Muscle layer of colon (tissue), 2 donors: Measurements from ENCODE around the gene STBD1.
A peak's percentile ranks its signal among the peaks of the same experiment; 100 is the strongest.

Experiments
- H3K27ac ChIP-seq: one replicate; pipeline ENCODE4 v1.7.0; 2013; ENCODE audit warnings: low read depth, mild to moderate bottlenecking, low read length, moderate library complexity
- H3K27me3 ChIP-seq, 2 donors: one replicate each; pipeline ENCODE4 v1.7.0; 2013; ENCODE audit warnings: low read length in 2 of 2, mild to moderate bottlenecking in 2 of 2; ENCODE audit not compliant: insufficient read depth in 2 of 2, control insufficient read depth in 1 of 2
- H3K36me3 ChIP-seq: one replicate; pipeline ENCODE4 v1.7.0; 2013; ENCODE audit warnings: mild to moderate bottlenecking, low read length; ENCODE audit not compliant: insufficient read depth
- H3K4me1 ChIP-seq: one replicate; pipeline ENCODE4 v1.7.0; 2013; ENCODE audit warnings: mild to moderate bottlenecking, low read length; ENCODE audit not compliant: insufficient read depth
- H3K4me3 ChIP-seq, 2 donors: one replicate each; pipeline ENCODE4 v1.7.0; 2013; ENCODE audit warnings: low read length in 2 of 2, low read depth in 1 of 2, mild to moderate bottlenecking in 1 of 2, moderate library complexity in 1 of 2
- H3K9ac ChIP-seq: one replicate; pipeline ENCODE4 v1.7.0; 2013; ENCODE audit warnings: low read length
- H3K9me3 ChIP-seq: one replicate; pipeline ENCODE4 v1.7.0; 2013; ENCODE audit warnings: mild to moderate bottlenecking, low read length
- donor health status: abdominal sarcoma.
- donor health status: Adenocarcinoma of cecum.

Gene STBD1

GRCh38 chr4:76305971-76306881, at the start of gene STBD1:
TSS of gene STBD1 (plus strand) at chr4:76306733. CDS start at chr4:76306770, 37 bp downstream.
- H3K4me3 ChIP-seq: peak within 1 kb of the TSS; percentile 73 to 91
- no peaks in the 10 kb centered on the region for H3K9me3 ChIP-seq
- H3K27ac ChIP-seq: peak within 1 kb of the TSS; percentile 64
- H3K27me3 ChIP-seq: no peaks in the 10 kb centered on the region
- peaks cover 8% of the 10 kb centered on the region for H3K36me3 ChIP-seq
- peak within 1 kb of the TSS; percentile 34 for H3K9ac ChIP-seq
- peaks cover 27% of the 10 kb centered on the region for H3K4me1 ChIP-seq

- Histone ChIP-seq H3K36me3 (no peaks in the 10 kb centered on the region), H3K9me3 (no peaks in the 10 kb centered on the region), H3K27ac (no peak overlapping the region), H3K4me3 (no peak overlapping the region), H3K27me3 (no peaks in the 10 kb centered on the region), H3K4me1 (peaks cover 5% of the 10 kb centered on the region), H3K9ac (no peak overlapping the region)
These were observed 49.6 kb upstream of the STBD1 start for GRCh38 chr4:76256968-76257367.

GRCh38 chr4:76257824-76258223, 48.7 kb upstream of the STBD1 start:
- no peak overlapping the region for H3K4me3 ChIP-seq
- H3K9ac ChIP-seq: no peak overlapping the region
- H3K9me3 ChIP-seq: no peaks in the 10 kb centered on the region
- H3K27ac ChIP-seq: no peak overlapping the region
- H3K27me3 ChIP-seq: no peaks in the 10 kb centered on the region
- no peaks in the 10 kb centered on the region for H3K36me3 ChIP-seq
- no peaks in the 10 kb centered on the region for H3K4me1 ChIP-seq

- no peak overlapping the region for H3K9ac ChIP-seq
These were observed 46.0 kb upstream of the STBD1 start for GRCh38 chr4:76260571-76260970.

GRCh38 chr4:76265631-76266218, 40.8 kb upstream of the STBD1 start:
- H3K4me1 ChIP-seq: no peaks in the 10 kb centered on the region
- H3K9ac ChIP-seq: no peak overlapping the region
- no peaks in the 10 kb centered on the region for H3K36me3 ChIP-seq
- no peak overlapping the region for H3K4me3 ChIP-seq
- no peaks in the 10 kb centered on the region for H3K27me3 ChIP-seq
- no peaks in the 10 kb centered on the region for H3K9me3 ChIP-seq
- H3K27ac ChIP-seq: no peak overlapping the region

More at GRCh38 chr4:76260571-76260970, 46.0 kb upstream of the STBD1 start:
- Histone ChIP-seq H3K27me3 (no peaks in the 10 kb centered on the region), H3K4me1 (no peaks in the 10 kb centered on the region), H3K36me3 (no peaks in the 10 kb centered on the region), H3K4me3 (no peak overlapping the region), H3K27ac (no peak overlapping the region), H3K9me3 (no peaks in the 10 kb centered on the region)

GRCh38 chr4:76266627-76267026, 39.9 kb upstream of the STBD1 start:
- H3K4me1 ChIP-seq: no peaks in the 10 kb centered on the region
- H3K4me3 ChIP-seq: no peak overlapping the region
- no peak overlapping the region for H3K9ac ChIP-seq
- no peaks in the 10 kb centered on the region for H3K9me3 ChIP-seq
- H3K36me3 ChIP-seq: no peaks in the 10 kb centered on the region
- no peak overlapping the region for H3K27ac ChIP-seq
- no peaks in the 10 kb centered on the region for H3K27me3 ChIP-seq

GRCh38 chr4:76267811-76268210, 38.7 kb upstream of the STBD1 start:
- Histone ChIP-seq H3K9me3 (no peaks in the 10 kb centered on the region), H3K9ac (no peak overlapping the region)

GRCh38 chr4:76270244-76271175, 36.0 kb upstream of the STBD1 start:
- Histone ChIP-seq H3K9me3 (no peaks in the 10 kb centered on the region), H3K36me3 (no peaks in the 10 kb centered on the region), H3K4me3 (no peak overlapping the region), H3K4me1 (no peaks in the 10 kb centered on the region), H3K9ac (no peak overlapping the region), H3K27ac (no peak overlapping the region), H3K27me3 (no peaks in the 10 kb centered on the region)

More at GRCh38 chr4:76267811-76268210, 38.7 kb upstream of the STBD1 start:
- Histone ChIP-seq H3K4me3 (no peak overlapping the region), H3K27ac (no peak overlapping the region), H3K27me3 (no peaks in the 10 kb centered on the region), H3K36me3 (no peaks in the 10 kb centered on the region), H3K4me1 (no peaks in the 10 kb centered on the region)

GRCh38 chr4:76271248-76271647, 35.3 kb upstream of the STBD1 start:
- no peaks in the 10 kb centered on the region for H3K36me3 ChIP-seq
- no peak overlapping the region for H3K4me3 ChIP-seq
- H3K27me3 ChIP-seq: no peaks in the 10 kb centered on the region
- H3K9me3 ChIP-seq: no peaks in the 10 kb centered on the region
- H3K9ac ChIP-seq: no peak overlapping the region
- H3K27ac ChIP-seq: no peak overlapping the region
- no peaks in the 10 kb centered on the region for H3K4me1 ChIP-seq

- no peaks in the 10 kb centered on the region for H3K36me3 ChIP-seq
- no peak overlapping the region for H3K4me3 ChIP-seq
- H3K4me1 ChIP-seq: no peaks in the 10 kb centered on the region
- H3K9ac ChIP-seq: no peak overlapping the region
- no peak overlapping the region for H3K27ac ChIP-seq
- no peaks in the 10 kb centered on the region for H3K27me3 ChIP-seq
- H3K9me3 ChIP-seq: no peaks in the 10 kb centered on the region
These were observed 34.5 kb upstream of the STBD1 start for GRCh38 chr4:76272073-76272472.

- Histone ChIP-seq H3K27ac (no peak overlapping the region), H3K4me3 (no peak overlapping the region), H3K36me3 (no peaks in the 10 kb centered on the region), H3K9ac (no peak overlapping the region), H3K9me3 (no peaks in the 10 kb centered on the region), H3K27me3 (no peaks in the 10 kb centered on the region), H3K4me1 (no peaks in the 10 kb centered on the region)
These were observed 34.0 kb upstream of the STBD1 start for GRCh38 chr4:76272582-76272981.
